Lower leg skin (tissue), 4 donors: ENCODE data around the gene CACNA1G. TPM values are rescaled to one million over a fixed set of nuclear protein-coding genes. Genes with fewer than 3 reads are reported as not detected.

Experiments used
- DNase-seq, 2 donors: peaks; one replicate each; pipeline ENCODE4 v3.0.0-alpha.2; 2019; ENCODE audit warnings: low spot score in 2 of 2
- H3K4me3 ChIP-seq: fragments of 200-600 bp; sonication (generic); 2 replicates; pipeline ENCODE4 v1.5.1; 2017; ENCODE audit warnings: mild to moderate bottlenecking, low read depth; ENCODE audit not compliant: poor library complexity, severe bottlenecking
- POLR2A ChIP-seq, 2 donors: fragments of 450-650 bp; IDR thresholded peaks; one replicate each; pipeline ENCODE4 v1.6.1; 2016 to 2017; ENCODE audit warnings: antibody characterized with exemption in 2 of 2, mild to moderate bottlenecking in 1 of 2, moderate library complexity in 1 of 2
- WGBS, 2 donors: methylation state at CpG; one replicate each; pipeline ENCODE4 v1.1.5; 2018; 5-methylcytosine and 5-hydroxymethylcytosine counted together
- intact Hi-C: fragments of 100-400 bp; cut with DNase I; formaldehyde crosslinking; loops from one replicate; pipeline ENCODE4 v1.15.0; 2023; ENCODE audit warnings: low total_unique reads
- total RNA-seq, 4 donors: library from RNA; depleted of rRNA; stranded (reverse); fragments of >200 nt; gene quantifications; one replicate each; pipeline ENCODE4 v1.1.0, GENCODE V29; 2016
- TF ChIP-seq, protein P1 (sequence below), 3 donors: fragments of 450-650 bp; IDR thresholded peaks; one replicate each; pipeline ENCODE4 v1.5.1; 2016; ENCODE audit warnings: antibody characterized with exemption in 3 of 3, mild to moderate bottlenecking in 3 of 3, moderate library complexity in 2 of 3

CACNA1G gene
- total RNA-seq, 4 donors from 2014 or later, result 1.3 to 3.1 (median 1.8) TPM

DNA sequence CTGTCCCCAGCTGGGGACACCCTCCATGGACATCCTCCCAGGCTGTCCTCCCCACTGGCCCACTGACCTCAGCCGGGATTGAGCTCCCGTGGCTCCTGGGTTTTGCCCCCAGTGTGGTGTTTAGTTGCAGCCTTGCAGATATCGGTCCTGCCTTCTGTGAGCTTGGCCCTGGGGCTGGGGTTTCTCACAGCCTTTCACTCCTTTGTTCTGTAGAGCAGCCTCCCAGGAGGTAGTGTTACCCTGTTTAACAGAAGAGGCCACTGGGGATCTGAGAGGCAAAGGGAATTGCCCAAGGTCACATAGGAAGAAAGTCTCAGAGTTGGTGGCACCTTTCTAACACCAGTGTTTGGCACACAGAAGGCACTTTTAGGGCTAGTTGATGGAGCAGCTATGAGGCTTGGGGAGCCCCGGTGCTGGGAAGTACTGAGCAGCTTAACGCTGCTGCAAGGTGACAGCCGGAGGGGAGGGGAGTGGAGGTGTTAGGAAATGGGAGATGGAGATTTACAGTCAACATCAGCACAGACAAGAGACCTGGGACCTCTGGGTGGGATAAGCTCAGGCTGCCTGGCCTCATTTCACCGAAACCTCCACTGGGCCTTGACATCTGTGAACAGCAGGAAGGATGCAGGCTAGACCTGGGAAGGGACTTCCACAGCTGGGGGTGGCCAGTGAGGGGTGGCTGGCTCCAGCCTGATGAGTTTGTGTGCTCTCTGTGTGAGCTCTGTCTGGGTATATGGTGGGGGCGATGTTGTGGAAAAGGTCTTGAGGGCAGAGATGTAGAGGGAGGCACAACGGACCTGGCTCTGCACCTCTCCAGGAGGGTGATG, 26.1 kb downstream of the CACNA1G start:
- DNase-seq, result no peak
- intact Hi-C loops, result no loop called here
- H3K4me3 ChIP-seq, result no peak overlapping the region
- TF ChIP-seq, protein P1, sequence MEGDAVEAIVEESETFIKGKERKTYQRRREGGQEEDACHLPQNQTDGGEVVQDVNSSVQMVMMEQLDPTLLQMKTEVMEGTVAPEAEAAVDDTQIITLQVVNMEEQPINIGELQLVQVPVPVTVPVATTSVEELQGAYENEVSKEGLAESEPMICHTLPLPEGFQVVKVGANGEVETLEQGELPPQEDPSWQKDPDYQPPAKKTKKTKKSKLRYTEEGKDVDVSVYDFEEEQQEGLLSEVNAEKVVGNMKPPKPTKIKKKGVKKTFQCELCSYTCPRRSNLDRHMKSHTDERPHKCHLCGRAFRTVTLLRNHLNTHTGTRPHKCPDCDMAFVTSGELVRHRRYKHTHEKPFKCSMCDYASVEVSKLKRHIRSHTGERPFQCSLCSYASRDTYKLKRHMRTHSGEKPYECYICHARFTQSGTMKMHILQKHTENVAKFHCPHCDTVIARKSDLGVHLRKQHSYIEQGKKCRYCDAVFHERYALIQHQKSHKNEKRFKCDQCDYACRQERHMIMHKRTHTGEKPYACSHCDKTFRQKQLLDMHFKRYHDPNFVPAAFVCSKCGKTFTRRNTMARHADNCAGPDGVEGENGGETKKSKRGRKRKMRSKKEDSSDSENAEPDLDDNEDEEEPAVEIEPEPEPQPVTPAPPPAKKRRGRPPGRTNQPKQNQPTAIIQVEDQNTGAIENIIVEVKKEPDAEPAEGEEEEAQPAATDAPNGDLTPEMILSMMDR (IDR thresholded peaks at IDR 0.05), result no peak
- TF ChIP-seq POLR2A (IDR thresholded peaks at IDR 0.05), result no peak
- WGBS, 2 donors, result 85 to 91% methylated on average over 9 of the region's 9 CpGs

DNA sequence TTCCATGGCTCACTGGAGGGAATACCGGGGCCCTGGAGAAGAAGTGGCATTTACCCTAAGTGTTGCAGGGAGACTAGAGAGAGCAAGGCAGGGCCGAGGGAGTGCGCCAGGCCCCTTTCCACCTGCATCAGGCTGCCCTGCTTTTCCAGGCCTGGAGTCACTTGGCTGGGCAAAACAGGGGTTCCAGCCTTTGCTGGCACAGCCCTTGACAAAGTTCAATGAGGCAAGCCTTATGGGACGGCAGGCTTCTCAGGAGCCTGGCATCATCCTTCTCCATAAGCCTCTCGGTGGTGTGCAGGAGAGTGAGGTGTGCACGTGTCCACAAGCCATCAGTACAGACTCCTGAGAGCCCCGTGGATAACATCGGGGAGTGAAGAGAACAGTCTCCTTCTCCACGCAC, 27.1 kb downstream of the CACNA1G start:
- TF ChIP-seq, protein P1 (IDR thresholded peaks at IDR 0.05), result no peak
- TF ChIP-seq POLR2A (IDR thresholded peaks at IDR 0.05), result no peak
- no peak for DNase-seq
- WGBS, 2 donors, result 75 to 84% methylated on average over 9 of the region's 9 CpGs
- intact Hi-C loops, result no loop called here
- no peak overlapping the region for H3K4me3 ChIP-seq

DNA sequence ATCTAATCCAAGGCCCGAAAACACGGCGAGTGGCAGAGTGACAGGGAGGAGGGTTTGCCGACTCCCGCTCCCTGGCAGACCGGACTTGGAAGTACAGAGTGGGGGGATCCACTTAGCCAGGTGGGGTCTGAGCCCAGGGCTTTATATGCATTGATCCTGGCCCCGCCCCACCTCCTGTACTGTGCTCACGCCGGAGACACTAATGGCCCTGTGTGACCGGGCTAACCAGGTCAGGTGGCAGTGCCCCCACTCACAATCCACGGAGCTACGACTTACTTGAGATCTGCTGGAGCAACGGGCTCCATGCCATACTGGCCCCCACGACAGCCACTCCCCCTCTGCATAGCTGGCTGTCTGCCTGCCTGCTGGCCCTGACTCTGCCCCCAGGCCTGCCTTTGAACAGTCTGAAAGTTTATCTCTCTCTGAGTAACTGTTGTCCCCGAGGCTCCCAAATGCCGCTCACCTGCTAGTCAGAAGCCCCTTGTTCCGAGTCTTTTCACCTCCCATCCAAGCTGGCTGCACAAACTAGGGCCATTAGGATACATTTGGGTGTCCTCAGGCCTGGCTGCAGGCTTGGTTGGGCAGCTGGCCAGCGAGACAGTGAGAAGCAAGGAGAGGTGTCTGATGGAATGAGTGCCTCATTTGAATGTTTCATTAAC, 28.0 kb downstream of the CACNA1G start:
- no peak for TF ChIP-seq POLR2A (IDR thresholded peaks at IDR 0.05)
- WGBS, 2 donors, result 77 to 78% methylated on average over 16 to 18 of the region's 18 CpGs
- intact Hi-C loops, result no loop called here
- DNase-seq, result no peak
- H3K4me3 ChIP-seq, result no peak overlapping the region

DNA sequence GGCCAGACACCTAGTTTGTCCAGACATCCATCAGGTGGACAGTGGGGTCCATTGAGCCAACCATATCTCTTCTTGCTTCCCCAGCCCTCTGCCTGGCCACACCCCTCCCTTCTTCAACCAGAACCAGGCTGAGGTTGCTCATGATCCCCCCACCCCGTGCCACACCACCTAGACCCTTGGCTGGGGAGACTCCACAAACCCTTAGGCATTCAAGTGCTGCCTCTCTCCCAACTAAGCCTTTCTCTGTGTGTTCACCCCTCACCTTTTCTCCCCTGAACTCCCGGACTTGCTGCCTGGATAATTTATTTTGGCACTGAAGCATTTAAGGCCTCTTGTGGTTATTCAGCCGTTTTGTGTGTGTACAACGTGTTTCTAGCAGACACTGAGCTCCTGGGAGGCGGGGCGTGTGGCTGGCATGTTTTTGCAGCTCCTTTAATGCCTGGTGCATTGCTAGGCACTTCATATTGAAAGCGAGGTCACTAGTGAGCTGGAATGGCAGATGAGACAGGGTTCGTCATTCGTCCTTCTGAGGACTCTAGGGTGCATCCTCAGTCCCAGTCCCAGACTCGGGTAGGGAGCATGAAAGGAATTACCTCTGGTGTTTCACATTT, 28.7 kb downstream of the CACNA1G start:
- 30 to 31% methylated on average over 10 of the region's 10 CpGs for WGBS, 2 donors
- TF ChIP-seq POLR2A (IDR thresholded peaks at IDR 0.05), result no peak
- TF ChIP-seq, protein P1 (IDR thresholded peaks at IDR 0.05), result no peak
- no peak overlapping the region for H3K4me3 ChIP-seq
- DNase-seq, result no peak
- intact Hi-C loops, result no loop called here

DNA sequence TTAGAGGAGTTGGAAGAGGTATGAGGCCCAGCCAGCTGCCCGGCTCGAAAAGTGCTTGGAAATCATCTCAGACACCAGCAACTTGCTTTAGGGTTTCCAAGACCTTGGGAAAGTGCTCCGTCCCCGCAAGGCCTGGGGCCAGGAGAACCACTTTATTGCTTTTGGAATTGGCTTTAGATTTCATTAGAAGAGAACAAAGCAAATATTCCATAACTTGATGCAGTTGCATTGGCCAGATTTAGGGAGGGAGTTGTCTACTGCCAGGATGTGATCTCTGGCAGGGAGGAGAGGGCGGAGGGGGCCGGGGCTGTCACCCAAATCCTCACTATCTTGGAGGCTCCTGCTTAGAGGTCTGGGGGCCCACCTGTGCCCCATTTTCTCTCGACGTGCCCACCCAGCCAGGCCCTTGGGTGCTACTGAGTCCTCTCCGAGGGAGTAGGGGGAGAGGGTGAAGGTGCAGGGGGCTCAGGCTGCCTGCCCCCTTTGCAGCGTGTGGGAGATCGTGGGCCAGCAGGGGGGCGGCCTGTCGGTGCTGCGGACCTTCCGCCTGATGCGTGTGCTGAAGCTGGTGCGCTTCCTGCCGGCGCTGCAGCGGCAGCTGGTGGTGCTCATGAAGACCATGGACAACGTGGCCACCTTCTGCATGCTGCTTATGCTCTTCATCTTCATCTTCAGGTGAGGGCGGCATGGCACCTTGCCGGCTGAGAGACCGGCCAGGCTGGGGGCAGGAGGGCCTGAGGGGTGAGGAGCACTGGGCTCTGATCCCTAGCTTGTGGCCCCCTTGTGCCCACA, 30.6 kb downstream of the CACNA1G start:
- 82 to 88% methylated on average over 22 to 23 of the region's 24 CpGs for WGBS, 2 donors
- intact Hi-C loops, result no loop called here
- no peak for TF ChIP-seq POLR2A (IDR thresholded peaks at IDR 0.05)
- TF ChIP-seq, protein P1 (IDR thresholded peaks at IDR 0.05), result no peak
- H3K4me3 ChIP-seq, result no peak overlapping the region
- DNase-seq, result no peak
